ENCODE results near the gene GMPR2.
"Not testable (repeated sequence)": the region's sequence is repeated elsewhere in the genome, so short reads cannot be mapped to it uniquely, and the experiment has no call there.

The GMPR2 gene

DNA sequence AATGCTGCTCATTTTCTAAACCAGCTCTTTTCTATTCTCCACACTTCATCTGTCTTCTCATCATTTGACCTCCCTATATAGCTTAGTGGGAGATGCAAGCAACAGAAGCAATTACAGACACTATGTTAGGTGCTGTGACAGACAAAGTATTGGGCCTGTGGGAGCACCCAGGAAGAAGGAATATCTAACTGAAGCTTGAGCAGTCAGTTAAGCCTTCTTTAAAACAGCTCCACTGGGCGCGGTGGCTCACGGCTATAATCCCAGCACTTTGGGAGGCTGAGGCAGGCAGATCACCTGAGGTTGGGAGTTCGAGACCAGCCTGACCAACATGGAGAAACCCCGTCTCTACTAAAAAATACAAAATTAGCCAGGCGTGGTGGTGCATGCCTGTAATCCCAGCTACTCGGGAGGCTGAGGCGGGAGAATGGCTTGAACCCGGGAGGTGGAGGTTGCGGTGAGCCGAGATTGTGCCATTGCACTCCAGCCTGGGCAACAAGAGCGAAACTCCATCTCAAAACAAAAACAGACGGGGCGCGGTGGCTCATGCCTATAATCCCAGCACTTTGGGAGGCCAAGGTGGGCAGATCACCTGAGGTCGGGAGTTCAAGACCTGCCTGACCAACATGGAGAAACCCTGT lies 29.4 kb upstream of the GMPR2 start:
- not testable (repeated sequence) for DNase-seq

DNA sequence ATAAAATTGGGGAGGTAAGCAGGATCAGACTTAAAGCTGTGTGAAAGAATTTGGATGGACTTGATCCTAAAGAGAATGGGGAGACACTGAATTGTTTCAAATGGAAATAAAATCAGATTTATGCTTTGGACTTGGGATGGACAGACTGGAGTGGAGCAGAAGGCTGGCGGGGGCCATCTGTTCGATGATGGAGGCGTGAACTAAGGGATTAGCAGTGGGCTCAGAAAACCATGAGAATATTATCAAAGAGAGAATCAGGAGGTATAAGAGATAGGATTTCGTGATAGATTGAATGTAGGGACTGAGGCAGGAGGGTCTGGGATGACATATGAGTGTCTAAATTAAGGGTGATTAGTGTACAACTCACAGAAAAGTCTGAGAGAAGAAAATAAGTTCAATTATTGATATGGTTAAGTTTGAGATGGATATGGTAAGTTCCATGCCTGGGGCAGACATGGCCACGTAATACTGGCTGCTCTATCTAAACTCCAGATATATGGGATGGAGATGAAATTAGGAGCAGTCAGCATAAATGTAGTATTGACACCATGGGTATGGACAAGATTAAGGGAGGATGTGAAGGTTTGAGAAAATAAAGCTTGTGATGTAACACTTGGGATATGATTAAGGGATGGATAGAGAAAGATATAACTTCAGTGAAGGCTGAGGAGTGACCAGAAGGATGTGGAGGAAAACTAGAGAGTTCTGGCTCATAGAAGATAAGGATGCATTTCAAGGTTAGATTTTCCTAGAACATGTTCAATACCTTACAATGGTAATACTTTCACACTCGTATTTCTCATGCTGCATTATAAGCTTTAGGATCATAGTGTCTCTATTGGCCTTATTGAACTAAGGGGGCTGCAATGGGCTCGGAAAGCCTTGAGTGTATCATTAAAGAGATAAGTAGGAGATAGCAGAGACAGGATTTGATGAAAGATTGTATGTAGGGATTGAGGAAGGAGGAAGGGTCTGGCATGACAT lies 28.3 kb upstream of the GMPR2 start:
- DNase-seq = no peak

DNA sequence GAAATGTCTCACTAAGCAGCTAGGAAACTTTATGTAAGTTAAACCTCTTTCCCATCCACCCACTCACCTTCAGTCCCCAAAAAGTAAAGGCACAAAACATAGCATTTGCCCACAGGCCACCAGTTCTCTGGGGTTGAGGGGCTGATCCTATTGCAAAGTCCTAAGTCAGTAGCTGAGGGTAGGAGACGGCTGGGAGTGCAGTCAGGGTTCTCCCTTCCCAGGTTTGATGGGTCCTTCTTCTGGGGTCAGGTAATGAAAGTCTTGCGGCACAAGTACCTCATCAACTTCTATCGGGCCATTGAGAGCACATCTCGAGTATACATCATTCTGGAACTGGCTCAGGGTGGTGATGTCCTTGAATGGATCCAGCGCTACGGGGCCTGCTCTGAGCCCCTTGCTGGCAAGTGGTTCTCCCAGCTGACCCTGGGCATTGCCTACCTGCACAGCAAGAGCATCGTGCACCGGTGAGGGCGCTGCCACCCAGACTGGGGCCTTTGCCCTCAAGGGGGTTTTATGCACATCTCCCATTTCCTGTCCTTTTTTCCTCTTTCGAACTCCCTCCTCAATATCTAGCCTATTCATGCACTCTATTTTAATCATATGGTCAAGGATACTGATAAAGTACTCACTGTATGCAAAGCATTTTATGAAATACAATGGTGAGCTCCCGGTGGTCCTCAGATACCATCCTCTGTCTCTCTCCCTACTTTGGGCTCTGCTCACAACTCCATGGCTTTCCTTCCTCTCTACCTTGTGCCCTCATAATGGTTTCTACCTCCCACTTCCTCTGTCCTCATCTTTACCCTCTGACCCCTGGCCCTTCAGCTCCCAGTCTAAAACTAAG lies 26.2 kb upstream of the GMPR2 start:
- no peak for DNase-seq

DNA sequence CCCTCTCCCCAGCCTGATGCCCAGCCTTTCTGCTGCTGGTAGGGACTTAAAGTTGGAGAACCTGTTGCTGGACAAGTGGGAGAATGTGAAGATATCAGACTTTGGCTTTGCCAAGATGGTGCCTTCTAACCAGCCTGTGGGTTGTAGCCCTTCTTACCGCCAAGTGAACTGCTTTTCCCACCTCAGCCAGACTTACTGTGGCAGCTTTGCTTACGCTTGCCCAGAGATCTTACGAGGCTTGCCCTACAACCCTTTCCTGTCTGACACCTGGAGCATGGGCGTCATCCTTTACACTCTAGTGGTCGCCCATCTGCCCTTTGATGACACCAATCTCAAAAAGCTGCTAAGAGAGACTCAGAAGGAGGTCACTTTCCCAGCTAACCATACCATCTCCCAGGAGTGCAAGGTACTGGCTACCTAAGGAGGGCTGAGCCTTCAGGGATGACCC lies 25.6 kb upstream of the GMPR2 start:
- DNase-seq = no peak

DNA sequence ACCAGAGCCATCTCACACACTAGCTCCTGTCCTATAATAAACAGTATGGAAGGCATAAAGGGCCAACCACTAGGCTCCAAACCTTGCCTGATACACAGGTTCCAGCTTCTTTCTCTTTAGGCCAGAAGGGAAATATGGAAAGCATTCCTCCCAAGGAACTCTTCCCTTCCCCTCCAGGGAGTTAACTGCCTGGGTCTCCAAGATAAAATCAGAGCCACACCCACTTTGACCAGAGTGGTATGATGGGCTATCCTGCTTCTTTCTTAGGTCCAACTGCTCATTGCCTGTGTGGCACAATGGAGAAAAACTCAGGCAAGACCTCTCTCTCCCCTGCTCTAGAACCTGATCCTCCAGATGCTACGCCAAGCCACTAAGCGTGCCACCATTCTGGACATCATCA lies 25.1 kb upstream of the GMPR2 start:
- DNase-seq = no peak

DNA sequence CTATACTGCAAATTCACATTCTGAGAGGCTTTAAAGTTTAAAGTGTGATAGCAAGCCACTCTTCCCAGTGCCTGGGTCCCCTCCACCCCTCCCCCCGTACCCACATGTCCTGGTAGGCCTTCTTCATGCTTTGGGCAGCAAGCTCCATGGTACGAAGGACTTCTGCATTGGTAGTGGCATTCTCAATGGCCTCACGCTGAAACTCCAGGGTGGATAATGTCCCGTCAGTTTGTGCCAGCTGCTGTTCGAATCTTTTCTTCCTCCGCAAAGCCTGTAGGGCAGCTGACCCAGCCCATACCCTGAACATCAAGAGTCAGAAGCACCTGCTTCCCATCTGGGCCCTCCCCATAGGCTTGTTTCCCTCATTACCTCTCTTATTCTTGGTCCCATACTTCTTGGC lies 21.4 kb upstream of the GMPR2 start:
- DNase-seq = no peak

DNA sequence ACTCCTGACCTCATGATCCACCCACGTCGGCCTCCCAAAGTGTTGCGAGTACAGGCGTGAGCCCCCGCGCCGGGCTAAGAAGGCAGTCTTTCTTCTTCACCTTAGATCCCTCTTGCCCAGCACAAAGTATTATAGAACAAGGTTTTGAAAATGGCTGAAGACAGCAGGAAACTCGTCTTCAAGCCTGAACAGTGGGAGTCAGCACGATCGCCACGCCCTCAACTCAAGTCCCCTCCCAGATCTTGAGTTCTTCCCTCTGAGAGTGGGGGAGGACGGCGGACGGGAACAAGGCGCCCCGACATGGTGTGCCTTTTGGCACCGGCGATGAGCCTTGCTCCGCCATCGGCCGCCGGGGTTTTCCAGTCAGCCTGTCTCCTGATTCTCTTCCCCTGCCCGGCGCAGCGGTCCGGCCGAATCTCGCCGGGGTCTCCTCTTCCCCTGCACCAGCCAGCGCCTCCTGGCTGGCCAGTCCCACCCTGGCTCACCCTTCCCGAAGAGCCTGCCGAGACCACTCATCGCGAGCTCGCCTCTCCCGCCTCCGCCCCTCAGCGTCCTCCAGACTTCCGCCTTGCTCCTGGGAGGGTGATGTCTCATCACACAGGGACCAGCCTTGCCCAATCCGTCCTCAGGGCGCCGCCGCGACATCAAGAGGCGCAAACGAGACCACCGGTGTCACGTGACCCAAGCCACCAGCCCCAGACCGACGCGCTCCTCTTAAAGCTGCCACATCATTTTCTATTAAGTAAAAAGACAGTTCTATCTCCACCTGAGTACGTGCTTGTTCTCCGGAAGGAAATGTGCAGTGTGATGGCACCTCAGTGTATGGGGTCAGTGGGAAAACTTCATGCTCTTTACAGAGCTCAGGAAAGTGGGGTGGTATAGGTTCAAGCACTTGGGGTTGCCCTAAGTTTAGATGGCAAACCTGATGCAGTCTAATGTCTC lies 19.5 kb upstream of the GMPR2 start, which contains the start of gene CHMP4A:
CHMP4A (minus strand) TSS at position 565 of the 942 bp plus-strand sequence; CDS start at position 516, 49 bp downstream.
- peak; percentile 98 for DNase-seq

DNA sequence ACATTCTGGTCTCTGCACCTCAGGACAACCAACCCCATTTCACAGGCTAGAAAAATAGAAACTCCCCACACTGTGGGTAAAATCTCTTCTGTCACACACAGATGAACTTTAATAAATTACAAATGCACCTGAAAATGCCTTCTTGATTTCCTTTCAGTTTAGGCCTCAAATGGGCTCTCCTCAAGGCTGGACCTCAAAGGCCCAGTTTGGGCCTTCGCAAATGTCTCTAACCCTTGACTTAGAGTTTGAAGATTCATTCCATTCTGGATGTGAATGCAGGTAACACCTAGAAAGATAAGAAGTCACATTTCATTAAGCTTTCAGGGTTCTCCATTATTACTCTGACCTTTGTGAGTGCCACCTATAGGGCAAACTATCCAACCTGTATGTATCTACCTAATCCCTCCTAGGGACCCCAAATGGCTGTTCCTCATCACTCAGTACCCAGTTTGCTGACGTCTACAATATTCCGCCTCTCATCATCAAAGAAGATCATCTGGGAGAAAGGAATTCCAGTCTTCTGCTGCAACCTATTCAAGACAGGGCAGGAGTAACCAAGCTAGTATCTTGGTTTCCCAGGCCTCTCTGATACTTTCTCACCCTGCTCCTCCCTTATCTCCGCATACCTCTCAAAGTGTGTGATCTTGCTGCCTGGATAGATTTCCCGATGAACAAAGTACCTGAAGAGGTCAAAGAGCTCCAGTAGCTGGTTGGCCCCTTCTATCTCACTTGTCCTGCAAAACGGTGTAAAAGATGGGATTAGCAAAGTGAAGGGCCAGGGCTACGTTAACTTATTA lies 18.7 kb upstream of the GMPR2 start:
- no peak for DNase-seq

DNA sequence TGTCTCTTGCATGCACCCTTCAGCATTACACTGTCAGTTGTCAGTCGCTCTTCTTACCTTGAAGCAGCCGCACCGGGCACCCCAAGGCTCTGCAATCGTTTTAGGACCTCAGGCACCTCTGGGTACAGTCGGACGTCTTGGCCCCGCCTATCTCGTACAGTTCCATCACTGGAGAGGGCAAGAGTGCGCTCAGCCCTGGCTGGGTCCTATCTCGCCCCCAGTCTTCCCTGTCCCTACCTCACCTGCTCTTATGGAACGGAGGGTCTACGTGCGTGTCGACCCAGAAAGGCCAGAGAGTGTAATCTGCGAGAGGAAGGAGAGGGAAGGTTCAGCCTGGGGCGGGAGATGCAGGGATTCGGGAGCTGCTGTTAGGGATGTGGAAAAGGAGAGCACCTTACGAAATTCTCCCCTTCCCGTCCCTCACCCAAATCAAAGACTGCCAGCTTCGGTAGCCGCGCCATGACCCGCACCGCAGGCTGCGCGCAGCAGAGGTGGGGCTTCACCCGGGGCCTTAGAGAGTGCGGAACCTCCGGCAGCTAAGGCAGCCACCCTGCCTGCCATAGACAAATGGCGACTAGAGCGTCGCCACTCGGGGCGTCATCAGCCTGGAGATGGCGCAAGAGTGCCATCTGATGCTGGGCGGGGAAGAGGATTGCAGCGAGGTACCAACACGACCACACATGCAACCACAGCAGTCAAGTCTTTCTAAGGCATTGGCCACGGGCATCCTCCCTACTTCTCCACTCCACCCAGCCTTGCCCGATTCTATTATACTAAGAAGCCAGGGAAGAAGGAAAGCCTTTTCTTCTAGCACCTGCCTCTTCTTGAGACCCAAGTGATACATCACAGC lies 17.0 kb upstream of the GMPR2 start, which contains the start of gene MDP1:
MDP1 (minus strand) TSS at position 572 of the 850 bp plus-strand sequence; CDS start at position 461, 111 bp downstream.
- peak; percentile 82 for DNase-seq

DNA sequence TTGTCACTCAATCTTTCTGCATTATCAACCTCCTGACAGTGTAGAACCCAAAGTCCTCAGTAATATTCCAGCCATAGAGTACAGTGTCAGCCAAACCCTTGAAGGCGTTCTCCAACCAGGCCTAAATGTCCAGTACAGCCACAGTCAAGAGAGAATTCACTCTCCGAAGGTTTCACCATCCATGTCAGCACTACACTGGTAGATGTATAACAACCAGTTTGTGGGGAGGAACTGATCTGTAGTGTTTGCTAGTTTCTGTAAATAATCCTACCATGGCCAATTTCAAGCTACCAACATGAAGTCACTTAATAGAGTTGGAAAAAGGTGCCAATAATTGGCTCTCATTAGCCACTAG lies 16.4 kb upstream of the GMPR2 start:
- DNase-seq = no peak

DNA sequence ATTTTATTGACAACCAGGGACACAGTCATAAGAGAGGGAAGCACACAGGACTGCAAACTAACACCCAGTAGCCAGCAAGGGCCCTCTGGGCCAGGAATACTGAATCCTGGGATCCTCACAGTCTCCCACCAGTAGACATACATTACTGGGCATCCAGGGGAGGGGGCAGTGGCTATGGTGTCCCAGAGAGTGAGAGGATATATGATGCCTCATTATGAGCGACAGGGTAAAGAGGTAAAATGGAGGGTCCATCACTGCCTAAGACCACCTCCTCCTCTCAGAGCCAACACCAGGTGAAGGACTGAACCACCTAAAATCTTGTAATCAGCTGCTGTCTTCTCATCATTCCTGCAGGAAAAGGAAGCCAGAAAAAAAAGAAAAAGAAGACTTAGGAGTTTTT lies 15.9 kb upstream of the GMPR2 start:
- not testable (repeated sequence) for DNase-seq

DNA sequence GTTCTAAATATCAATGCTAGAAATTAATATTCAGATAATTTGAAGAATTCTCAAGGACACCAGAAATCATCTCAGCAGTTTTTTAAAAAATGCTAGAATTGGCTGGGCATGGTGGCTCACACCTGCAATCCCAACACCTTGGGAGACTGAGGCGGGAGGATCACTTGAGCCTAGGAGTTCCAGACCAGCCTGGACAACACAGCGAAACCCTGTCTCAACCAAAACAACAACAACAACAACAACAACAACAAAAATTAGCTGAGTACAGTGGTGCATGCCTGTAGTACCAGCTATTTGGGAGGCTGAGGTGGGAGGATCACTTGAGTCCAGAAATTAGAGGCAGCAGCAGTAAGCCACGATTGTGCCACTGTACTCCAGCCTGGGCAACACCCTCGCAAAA lies 13.6 kb upstream of the GMPR2 start:
- no peak for DNase-seq

DNA sequence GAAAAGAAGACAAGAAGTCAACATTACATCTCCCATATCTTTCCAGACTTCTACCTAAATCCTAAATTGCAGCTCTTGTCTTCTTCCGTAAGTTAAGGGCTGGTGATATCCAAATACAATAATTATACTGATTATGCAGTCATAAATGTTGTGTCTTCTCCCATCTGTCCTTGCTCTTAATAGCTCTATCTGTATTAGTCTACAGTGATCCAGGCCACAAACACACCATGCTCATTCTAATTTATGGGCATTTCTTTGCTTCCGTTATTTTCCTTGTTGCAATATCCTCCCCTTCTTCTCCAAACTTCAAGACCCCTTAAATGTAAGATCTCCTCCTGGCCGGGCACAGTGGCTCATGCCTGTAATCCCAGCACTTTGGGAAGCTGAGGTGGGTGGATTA lies 13.2 kb upstream of the GMPR2 start:
- no peak for DNase-seq

DNA sequence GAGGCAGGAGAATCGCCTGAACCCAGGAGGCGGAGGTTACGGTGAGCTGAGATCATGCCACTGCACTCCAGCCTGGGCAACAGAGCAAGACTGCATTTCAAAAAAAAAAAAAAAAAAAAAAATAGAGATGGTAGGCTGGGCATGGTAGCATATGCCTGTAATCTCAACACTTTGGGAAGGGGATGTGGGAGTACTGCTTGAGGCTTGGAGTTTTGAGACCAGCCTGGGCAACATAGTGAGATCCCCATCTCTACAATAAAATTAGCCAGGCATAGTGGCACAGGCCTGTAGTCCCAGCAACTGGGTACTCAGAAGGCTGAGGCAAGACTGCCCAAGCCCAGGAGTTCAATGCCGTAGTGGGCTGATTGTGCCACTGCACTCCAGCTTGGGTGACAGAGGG lies 9.7 kb upstream of the GMPR2 start:
- DNase-seq = not testable (repeated sequence)

DNA sequence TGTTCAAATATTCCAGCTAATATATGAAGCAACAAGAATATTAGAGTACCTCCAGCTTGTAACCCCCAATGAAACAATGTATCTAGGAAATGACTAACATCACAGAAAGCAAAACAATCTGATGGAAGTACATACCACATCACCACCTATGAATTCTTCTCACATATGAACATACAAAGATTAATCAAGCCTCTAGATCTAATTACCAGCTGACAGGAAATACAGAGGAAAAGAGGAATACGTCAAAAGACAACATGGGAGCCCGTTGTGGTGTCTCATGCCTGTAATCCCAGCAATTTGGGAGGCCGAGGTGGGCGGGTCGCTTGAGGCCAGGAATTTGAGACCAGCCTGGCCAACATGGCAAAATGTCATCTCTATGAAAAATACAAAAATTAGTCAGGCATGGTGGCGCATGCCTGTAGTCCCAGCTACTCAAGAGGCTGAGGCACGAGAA lies 8.1 kb upstream of the GMPR2 start:
- DNase-seq = peak; percentile 94

DNA sequence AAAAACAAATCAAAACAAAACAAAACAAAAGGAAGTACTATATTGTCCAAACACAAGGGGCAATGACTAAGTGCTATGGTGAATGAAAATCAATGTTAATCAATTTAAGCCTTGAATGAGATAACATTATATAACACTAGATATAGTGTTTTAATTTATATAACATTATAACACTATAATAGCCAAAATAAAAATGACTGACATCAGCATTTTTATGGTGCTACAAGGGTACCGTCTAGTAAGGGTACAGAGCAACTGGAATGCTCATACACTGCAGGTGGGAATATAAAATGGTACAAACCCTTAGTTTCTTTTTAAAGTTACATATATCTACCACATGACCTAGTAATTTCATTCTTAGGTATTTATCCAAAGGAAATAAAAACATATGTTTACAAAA lies 6.3 kb upstream of the GMPR2 start:
- DNase-seq = no peak

DNA sequence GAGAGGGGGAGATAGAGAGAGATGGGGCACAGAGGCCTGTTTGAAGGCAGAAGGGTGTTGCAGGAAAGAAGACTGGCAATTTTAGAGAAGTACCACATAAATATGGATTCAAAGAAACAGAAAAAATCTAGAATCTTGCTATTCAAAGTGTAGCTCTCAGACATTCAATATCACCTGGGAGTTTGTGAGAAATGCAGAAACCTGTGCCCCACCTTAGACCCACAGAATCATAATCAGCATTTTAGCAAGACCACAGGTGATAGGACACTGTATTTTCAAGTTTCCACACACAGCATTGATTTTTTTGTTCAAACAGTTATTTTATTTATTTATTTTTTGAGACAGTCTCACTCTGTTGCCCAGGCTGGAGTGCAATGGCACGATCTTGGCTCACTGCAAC lies 3.8 kb upstream of the GMPR2 start:
- no peak for DNase-seq

DNA sequence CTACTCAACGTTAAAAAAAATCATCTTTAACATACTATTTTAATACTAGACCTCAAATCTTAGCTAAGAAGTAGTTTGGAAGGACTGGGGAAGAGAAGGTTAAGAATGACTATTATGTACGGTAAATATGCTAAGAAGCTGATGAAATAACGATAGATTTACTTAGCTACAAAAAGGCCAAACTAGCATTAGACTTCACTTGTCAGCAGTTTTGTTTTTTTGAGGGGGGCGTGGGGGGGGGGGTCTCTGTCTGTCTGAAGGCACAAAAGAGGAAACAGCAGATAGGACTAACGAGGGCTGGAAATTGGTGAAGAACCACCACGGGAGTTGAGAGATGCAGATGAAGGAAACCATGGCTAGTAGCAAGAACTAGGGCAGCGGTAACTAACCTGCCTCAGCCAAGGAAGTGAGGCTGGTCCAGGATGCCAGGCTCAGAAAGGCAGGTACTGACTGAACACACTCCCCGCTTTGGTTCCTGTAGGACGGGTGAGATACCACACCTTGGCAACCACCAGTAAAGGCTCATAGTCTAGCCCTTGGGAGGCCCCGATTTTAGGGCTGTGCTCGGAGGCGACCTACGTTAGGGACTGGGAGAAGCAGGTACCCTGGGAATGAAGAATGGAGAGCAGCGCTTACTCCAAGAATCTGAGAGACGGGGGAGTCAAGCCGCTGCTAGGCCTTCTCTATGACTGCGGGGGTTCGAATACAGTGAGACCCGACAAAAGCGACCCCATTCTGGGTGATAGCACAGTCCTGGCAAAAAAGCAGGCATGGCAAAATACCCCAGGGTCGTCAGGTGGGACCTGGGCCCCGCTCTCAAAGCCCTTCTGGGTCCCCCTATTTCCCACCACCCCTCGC lies 1.2 kb upstream of the GMPR2 start:
- no peak for DNase-seq

DNA sequence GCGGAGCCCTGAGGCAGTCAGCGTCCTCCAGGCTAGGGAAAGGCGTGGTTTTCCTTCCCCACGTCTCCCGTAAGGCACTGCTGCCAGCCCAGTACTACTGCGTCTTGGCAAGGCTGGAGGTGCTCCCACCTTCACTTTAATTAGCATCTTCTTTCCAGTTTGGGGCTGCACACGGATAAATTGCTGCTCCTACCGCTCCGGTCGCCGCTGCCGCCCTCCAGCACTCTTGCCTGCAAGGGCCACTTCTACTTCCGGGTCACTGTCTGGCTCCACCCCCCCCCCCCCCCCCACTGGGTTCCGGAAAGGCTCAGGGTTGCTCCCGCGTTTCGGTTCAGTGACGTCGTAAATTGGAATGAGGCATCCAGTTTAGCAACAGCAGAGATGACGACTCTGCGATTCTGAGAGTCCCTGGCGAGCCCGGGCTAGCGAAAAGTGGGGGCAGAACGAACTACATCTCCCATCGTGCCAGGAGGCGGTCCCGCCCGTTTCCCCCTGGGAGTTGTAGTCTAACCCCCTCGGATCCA lies 546 bp upstream of the GMPR2 start, which contains the start of gene NEDD8:
NEDD8 (minus strand) TSS at position 247 of the 524 bp plus-strand sequence; CDS start at position 147, 100 bp downstream.
- peak; percentile 97 for DNase-seq
